Measurements from ENCODE around the gene MVB12B. TPM values are rescaled to one million over a fixed set of nuclear protein-coding genes. Genes with fewer than 3 reads are reported as not detected.

MVB12B gene
- total RNA-seq, 1 experiment from 2014 or later: 5.8 TPM

DNA sequence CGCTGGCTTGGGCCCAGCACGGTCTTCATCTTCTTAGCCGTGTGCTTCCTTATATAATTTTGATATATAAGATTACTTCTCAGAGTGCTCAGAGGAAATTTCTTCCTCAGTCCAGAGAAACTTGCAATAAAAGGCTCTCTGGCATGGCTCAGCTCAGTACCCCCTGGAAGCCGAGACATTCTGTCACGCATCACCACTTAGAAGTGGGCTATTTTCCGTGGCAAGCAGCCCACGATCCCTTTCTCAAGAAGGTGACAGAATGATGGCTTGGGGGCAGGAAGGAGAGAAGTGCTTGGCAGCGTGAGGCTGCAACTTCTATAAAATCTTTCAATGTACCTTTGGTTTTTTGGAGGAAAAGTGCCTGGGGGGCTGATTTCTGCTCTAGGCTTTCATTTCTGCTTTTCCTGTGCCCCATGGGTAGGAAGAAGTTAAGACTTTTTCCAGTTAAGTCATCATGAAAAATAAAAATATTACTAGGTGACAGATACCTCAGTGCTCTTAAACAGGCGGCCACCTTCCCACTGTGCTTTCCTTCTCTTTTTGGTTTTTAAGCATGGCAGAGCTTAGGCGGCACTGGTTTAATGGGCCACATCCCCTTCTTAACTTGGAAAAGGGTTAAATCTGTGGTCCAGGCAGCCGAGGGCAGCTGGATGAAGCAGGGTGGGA is 104.6 kb downstream of the MVB12B start:
- H4K8ac ChIP-seq (replicated peaks; ENCODE audit: insufficient read length, low read depth, low read length): no peak overlapping the region
- Mint-ChIP-seq H3K36me3 (ENCODE audit: insufficient read depth in 1 of 3, low read depth in 3 of 3) (no peaks in the 10 kb centered on the region), H3K27ac (no peak overlapping the region), H3K4me1 (peaks cover 6 to 9% of the 10 kb centered on the region in 2 experiments), H3K9me3 (peaks cover 0 to 2% of the 10 kb centered on the region in 2 experiments; a peak in 1 of 5 replicates), H3K4me3 (no peak overlapping the region), H3K27me3 (ENCODE audit: low read depth) (no peaks in the 10 kb centered on the region; the same call in 1 of the 2 replicates)
- no peaks in the 10 kb centered on the region for H3K23me2 ChIP-seq (ENCODE audit: insufficient read length, low read depth, low read length, poor library complexity, severe bottlenecking)
- no peak overlapping the region for H3K18ac ChIP-seq (ENCODE audit: insufficient read length, low read depth, low read length)
- no peak overlapping the region for H3K4ac ChIP-seq (ENCODE audit: low read depth, low read length)
- no peak overlapping the region for H2BK20ac ChIP-seq (ENCODE audit: low read depth, low read length, poor library complexity, severe bottlenecking)
- H3K23ac ChIP-seq (ENCODE audit: insufficient read length, low read depth, low read length): no peak overlapping the region
- DNase-seq: no peak
- H3K27ac ChIP-seq (ENCODE audit: insufficient read length, low read depth, low read length): no peak overlapping the region
- H3K9ac ChIP-seq (ENCODE audit: extremely low read depth, insufficient read length, low read length): no peak overlapping the region
- no peak overlapping the region for H3T11ph ChIP-seq (ENCODE audit: low read length)
- H3K27me3 ChIP-seq (ENCODE audit: insufficient read depth, low read length): no peaks in the 10 kb centered on the region
- H3K9me3 ChIP-seq (ENCODE audit: control insufficient read depth, low read depth, low read length): no peaks in the 10 kb centered on the region
- TF ChIP-seq, protein P1, sequence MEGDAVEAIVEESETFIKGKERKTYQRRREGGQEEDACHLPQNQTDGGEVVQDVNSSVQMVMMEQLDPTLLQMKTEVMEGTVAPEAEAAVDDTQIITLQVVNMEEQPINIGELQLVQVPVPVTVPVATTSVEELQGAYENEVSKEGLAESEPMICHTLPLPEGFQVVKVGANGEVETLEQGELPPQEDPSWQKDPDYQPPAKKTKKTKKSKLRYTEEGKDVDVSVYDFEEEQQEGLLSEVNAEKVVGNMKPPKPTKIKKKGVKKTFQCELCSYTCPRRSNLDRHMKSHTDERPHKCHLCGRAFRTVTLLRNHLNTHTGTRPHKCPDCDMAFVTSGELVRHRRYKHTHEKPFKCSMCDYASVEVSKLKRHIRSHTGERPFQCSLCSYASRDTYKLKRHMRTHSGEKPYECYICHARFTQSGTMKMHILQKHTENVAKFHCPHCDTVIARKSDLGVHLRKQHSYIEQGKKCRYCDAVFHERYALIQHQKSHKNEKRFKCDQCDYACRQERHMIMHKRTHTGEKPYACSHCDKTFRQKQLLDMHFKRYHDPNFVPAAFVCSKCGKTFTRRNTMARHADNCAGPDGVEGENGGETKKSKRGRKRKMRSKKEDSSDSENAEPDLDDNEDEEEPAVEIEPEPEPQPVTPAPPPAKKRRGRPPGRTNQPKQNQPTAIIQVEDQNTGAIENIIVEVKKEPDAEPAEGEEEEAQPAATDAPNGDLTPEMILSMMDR (conservative IDR thresholded peaks at IDR 0.05): no peak
- H2BK120ac ChIP-seq (ENCODE audit: low read depth, low read length, poor library complexity, severe bottlenecking): no peak overlapping the region
- no peak overlapping the region for H2AK5ac ChIP-seq (ENCODE audit: insufficient read length, low read length)
- no peak overlapping the region for H2BK5ac ChIP-seq (ENCODE audit: insufficient read length, low read length)
- H3K4me2 ChIP-seq (ENCODE audit: insufficient read depth, insufficient read length, low read length): no peak overlapping the region
- H3K56ac ChIP-seq (ENCODE audit: insufficient read length, low read depth, low read length): no peak overlapping the region
- no peak overlapping the region for H2AFZ ChIP-seq (ENCODE audit: low read length)
- H3K4me1 ChIP-seq (ENCODE audit: insufficient read depth, low read length): 0 out of 2 replicates have a peak, but pooled peaks cover 2% of the 10 kb centered on the region
- no CpG with 5 or more reads among the region's 11 CpGs for WGBS (ENCODE audit: extremely low coverage, insufficient read length, low lambda C conversion rate)
- no peak overlapping the region for H4K91ac ChIP-seq (ENCODE audit: insufficient read length, low read depth, low read length)
- no peaks in the 10 kb centered on the region for H3K79me2 ChIP-seq (ENCODE audit: insufficient read depth, low read length)
- H4K20me1 ChIP-seq (ENCODE audit: control insufficient read depth, insufficient read depth, insufficient read length): no peaks in the 10 kb centered on the region
- no peak overlapping the region for H2BK12ac ChIP-seq (ENCODE audit: insufficient read length, low read depth, low read length)
- no peak overlapping the region for H2BK15ac ChIP-seq (ENCODE audit: low read depth, low read length)
- no peak overlapping the region for H4K5ac ChIP-seq (ENCODE audit: insufficient read length, low read depth, low read length)
- no peak overlapping the region; the same call in 1 of the 2 replicates for H3K14ac ChIP-seq (ENCODE audit: insufficient read depth, low read length)
- no peaks in the 10 kb centered on the region for H3K79me1 ChIP-seq (ENCODE audit: insufficient read depth, low read depth, low read length, poor library complexity, severe bottlenecking)
